H1 (cell line): ENCODE results near the gene OSBP. TPM values are rescaled to one million over a fixed set of nuclear protein-coding genes. Genes with fewer than 3 reads are reported as not detected.

Experiments
- CTCF ChIA-PET: fragments of 300-600 bp; sonication (Branson Sonifier 250); formaldehyde crosslinking; loops from one replicate; lab custom pipeline; 2021; ENCODE audit not compliant: partially characterized antibody; lab: Charles Lee
- POLR2A ChIA-PET: fragments of 300-600 bp; sonication (Branson Sonifier 250); formaldehyde crosslinking; loops from one replicate; lab custom pipeline; 2021; ENCODE audit warnings: inconsistent platforms; ENCODE audit not compliant: partially characterized antibody; lab: Charles Lee
- DNase-seq, 2 experiments: peaks; one replicate each; pipeline versions ENCODE4 v3.0.0 to v3.0.0-alpha.2; 2010 to 2022; ENCODE audit warnings: low spot score in 2 of 2, low read depth in 1 of 2, mixed read lengths in 1 of 2
- FAIRE-seq: peaks from 2 replicates; lab custom pipeline; 2011; peaks lifted over from hg19 to GRCh38; lab: Jason Lieb, UNC
- H2AFZ ChIP-seq: 2 replicates; pipeline ENCODE4 v1.8.1; 2012; ENCODE audit warnings: low read length, inconsistent platforms
- H2AK5ac ChIP-seq: 2 replicates; pipeline ENCODE4 v1.6.1; 2013; ENCODE audit warnings: low read depth, low read length
- H2BK120ac ChIP-seq: replicated peaks from 2 replicates; pipeline ENCODE3; 2013; ENCODE audit warnings: low read depth, low read length, inconsistent platforms
- H2BK12ac ChIP-seq: 2 replicates; pipeline ENCODE4 v1.6.1; 2013; ENCODE audit warnings: low read depth, low read length
- H2BK15ac ChIP-seq: 2 replicates; pipeline ENCODE4 v1.6.1; 2013; ENCODE audit warnings: low read length
- H2BK20ac ChIP-seq: 2 replicates; pipeline ENCODE4 v1.6.1; 2013; ENCODE audit warnings: low read length
- H2BK5ac ChIP-seq: 2 replicates; pipeline ENCODE4 v1.6.1; 2013; ENCODE audit warnings: low read depth, low read length
- H3K14ac ChIP-seq: 2 replicates; pipeline ENCODE4 v1.6.1; 2013; ENCODE audit warnings: inconsistent platforms; ENCODE audit not compliant: insufficient read length
- H3K18ac ChIP-seq: 2 replicates; pipeline ENCODE4 v1.6.1; 2013; ENCODE audit warnings: low read length; ENCODE audit errors: extremely low read depth
- H3K23ac ChIP-seq: 2 replicates; pipeline ENCODE4 v1.6.1; 2013; ENCODE audit warnings: inconsistent platforms; ENCODE audit not compliant: insufficient read length
- H3K23me2 ChIP-seq: 2 replicates; pipeline ENCODE4 v1.6.1; 2013; ENCODE audit warnings: low read depth, low read length
- H3K27ac ChIP-seq: 2 replicates; pipeline ENCODE4 v1.6.1; 2011; ENCODE audit warnings: low read depth, low read length, inconsistent platforms
- H3K27me3 ChIP-seq, 4 experiments: replicated peaks in 1 of 4; 1 replicate in 1 of 4; 2 replicates in 3 of 4; pipeline versions ENCODE4 v1.6.1 to v1.8.1; 2011 to 2013; ENCODE audit warnings: low read length in 3 of 4, mild to moderate bottlenecking in 3 of 4, inconsistent platforms in 2 of 4, mixed read lengths in 2 of 4, moderate library complexity in 1 of 4; ENCODE audit not compliant: control insufficient read depth in 3 of 4, insufficient read depth in 3 of 4; ENCODE audit errors: extremely low read depth in 1 of 4
- H3K36me3 ChIP-seq, 4 experiments: 2 replicates each; pipeline versions ENCODE4 v1.6.1 to v1.8.1; 2011 to 2013; ENCODE audit warnings: mild to moderate bottlenecking in 4 of 4, low read length in 3 of 4, moderate library complexity in 2 of 4, control low read depth in 1 of 4, inconsistent platforms in 1 of 4; ENCODE audit not compliant: insufficient read depth in 4 of 4, control insufficient read depth in 2 of 4
- H3K4ac ChIP-seq: replicated peaks from 2 replicates; pipeline ENCODE3; 2013; ENCODE audit warnings: low read length, low read depth, mixed read lengths, inconsistent platforms; ENCODE audit not compliant: insufficient read length
- H3K4me1 ChIP-seq, 4 experiments: replicated peaks in 1 of 4; 1 replicate in 1 of 4; 2 replicates in 3 of 4; pipeline versions ENCODE4 v1.6.1 to v1.8.1; 2011 to 2013; ENCODE audit warnings: low read length in 3 of 4, inconsistent platforms in 2 of 4, mixed read lengths in 1 of 4; ENCODE audit not compliant: insufficient read depth in 4 of 4, control insufficient read depth in 3 of 4
- H3K4me2 ChIP-seq, 2 experiments: 2 replicates each; pipeline versions ENCODE4 v1.6.1 to v1.8.1; 2011 to 2013; ENCODE audit warnings: low read depth in 2 of 2, low read length in 2 of 2, control low read depth in 1 of 2, inconsistent platforms in 1 of 2, mild to moderate bottlenecking in 1 of 2; ENCODE audit not compliant: insufficient read depth in 1 of 2
- H3K4me3 ChIP-seq, 4 experiments: fragments of 200-600, 300-600 bp in 1 of 4; sonication (generic), shearing (Covaris generic), sonication (Bioruptor Twin) in 1 of 4; 2 replicates each; pipeline versions ENCODE4 v1.5.1 to v1.8.1; 2011 to 2016; ENCODE audit warnings: low read length in 4 of 4, low read depth in 3 of 4, control low read depth in 2 of 4, inconsistent platforms in 2 of 4, mild to moderate bottlenecking in 2 of 4, mixed read lengths in 1 of 4, moderate library complexity in 1 of 4; ENCODE audit not compliant: insufficient read depth in 2 of 4; ENCODE audit errors: extremely low read depth in 1 of 4
- H3K56ac ChIP-seq: replicated peaks from 2 replicates; pipeline ENCODE3; 2013; ENCODE audit warnings: low read depth, mild to moderate bottlenecking, mixed read lengths, low read length, inconsistent platforms; ENCODE audit not compliant: insufficient read length
- H3K79me1 ChIP-seq: 2 replicates; pipeline ENCODE4 v1.6.1; 2013; ENCODE audit warnings: low read depth, low read length, control low read depth
- H3K79me2 ChIP-seq, 2 experiments: 2 replicates each; pipeline versions ENCODE4 v1.6.1 to v1.8.1; 2012 to 2013; ENCODE audit warnings: low read length in 2 of 2, mild to moderate bottlenecking in 2 of 2, inconsistent platforms in 1 of 2; ENCODE audit not compliant: insufficient read depth in 2 of 2, control insufficient read depth in 1 of 2
- H3K9ac ChIP-seq, 4 experiments: replicated peaks in 1 of 4; 1 replicate in 1 of 4; 2 replicates in 3 of 4; pipeline versions ENCODE4 v1.6.1 to v1.8.1; 2011 to 2013; ENCODE audit warnings: low read depth in 3 of 4, low read length in 3 of 4, control low read depth in 2 of 4, mild to moderate bottlenecking in 2 of 4, moderate library complexity in 2 of 4, inconsistent platforms in 1 of 4; ENCODE audit errors: extremely low read depth in 1 of 4
- H3K9me3 ChIP-seq, 2 experiments: 2 replicates each; pipeline versions ENCODE4 v1.6.1 to v1.8.1; 2012 to 2013; ENCODE audit warnings: mild to moderate bottlenecking in 2 of 2, moderate library complexity in 2 of 2, control low read depth in 1 of 2, inconsistent platforms in 1 of 2, low read depth in 1 of 2, low read length in 1 of 2, mixed read lengths in 1 of 2; ENCODE audit not compliant: insufficient read depth in 2 of 2
- H4K20me1 ChIP-seq, 2 experiments: replicated peaks in 1 of 2; 2 replicates each; pipeline versions ENCODE3 to v1.8.1; 2011 to 2013; ENCODE audit warnings: inconsistent platforms in 2 of 2, low read length in 2 of 2, mild to moderate bottlenecking in 1 of 2; ENCODE audit not compliant: insufficient read depth in 2 of 2, control insufficient read depth in 1 of 2
- H4K5ac ChIP-seq: 2 replicates; pipeline ENCODE4 v1.6.1; 2013; ENCODE audit warnings: low read length, low read depth, mixed read lengths, inconsistent platforms; ENCODE audit not compliant: insufficient read length
- H4K8ac ChIP-seq: 2 replicates; pipeline ENCODE4 v1.8.0; 2013; ENCODE audit warnings: mild to moderate bottlenecking, moderate library complexity, low read length, inconsistent platforms; ENCODE audit not compliant: insufficient read depth; ENCODE audit errors: extremely low read depth
- H4K91ac ChIP-seq: replicated peaks from 2 replicates; pipeline ENCODE3; 2013; ENCODE audit warnings: low read length, mixed read lengths, inconsistent platforms; ENCODE audit not compliant: insufficient read length
- CBX8 ChIP-seq: fragments of 300-800, 300-1000 bp; sonication (generic); IDR thresholded peaks from 2 replicates; pipeline ENCODE4 v1.7.1; 2016; ENCODE audit warnings: low read depth, low read length, borderline replicate concordance
- CHD2 ChIP-seq: IDR thresholded peaks from 2 replicates; pipeline ENCODE4 v1.6.1; 2012; ENCODE audit warnings: low read length, improper control_type of control experiment
- CTCF ChIP-seq, 3 experiments: IDR thresholded peaks; 1 replicate in 2 of 3; 2 replicates in 1 of 3; pipeline versions ENCODE4 v1.5.1 to v1.6.1; 2011; ENCODE audit warnings: low read length in 3 of 3, mild to moderate bottlenecking in 3 of 3, inconsistent platforms in 2 of 3, low read depth in 1 of 3, moderate library complexity in 1 of 3; ENCODE audit not compliant: insufficient read depth in 1 of 3; ENCODE audit errors: control extremely low read depth in 1 of 3
- GABPA ChIP-seq: IDR thresholded peaks from 2 replicates; pipeline ENCODE4 v1.6.1; 2011; ENCODE audit warnings: mild to moderate bottlenecking, low read length, moderate library complexity, borderline replicate concordance; ENCODE audit not compliant: insufficient read depth
- KDM4A ChIP-seq: IDR thresholded peaks from one replicate; pipeline ENCODE4 v1.7.1; 2012; ENCODE audit warnings: low read depth, mild to moderate bottlenecking, moderate library complexity, low read length, inconsistent platforms; ENCODE audit not compliant: severe bottlenecking
- RAD21 ChIP-seq, 2 experiments: IDR thresholded peaks in 1 of 2; conservative IDR thresholded peaks in 1 of 2; 2 replicates each; pipeline ENCODE4 v1.6.1; 2011; ENCODE audit warnings: low read depth in 2 of 2, low read length in 2 of 2, improper control_type of control experiment in 1 of 2, inconsistent platforms in 1 of 2, mild to moderate bottlenecking in 1 of 2, moderate library complexity in 1 of 2
- SUZ12 ChIP-seq: fragments of 200-600 bp; sonication (generic); IDR thresholded peaks from 2 replicates; pipeline ENCODE4 v1.6.1; 2012; ENCODE audit warnings: mild to moderate bottlenecking, inconsistent platforms, low read length, moderate library complexity, mixed read lengths
- TAF7 ChIP-seq: optimal IDR thresholded peaks from 2 replicates; pipeline ENCODE3; 2011; ENCODE audit warnings: low read depth, mild to moderate bottlenecking, inconsistent platforms, low read length, moderate library complexity, borderline replicate concordance
- WGBS, 2 experiments: shearing (Covaris generic) in 1 of 2; methylation state at CpG; one replicate each; pipeline versions ENCODE4 v1.1.6 to v1.1.7; 2013 to 2015; ENCODE audit warnings: low lambda C conversion rate in 2 of 2, mixed read lengths in 2 of 2, inconsistent platforms in 1 of 2, low coverage in 1 of 2, missing lambda C conversion rate in 1 of 2; ENCODE audit not compliant: insufficient replicate concordance in 2 of 2, insufficient coverage in 1 of 2, insufficient read length in 1 of 2; ENCODE audit errors: extremely low coverage in 1 of 2, missing lambda C conversion rate in 1 of 2; 5-methylcytosine and 5-hydroxymethylcytosine counted together
- polyA plus RNA-seq, 7 experiments: library from polyadenylated mRNA; depleted of rRNA in 3 of 7; stranded (reverse) in 5 of 7; unstranded in 2 of 7; fragments of >200 nt in 5 of 7; fragments of 200-250 nt in 2 of 7; gene quantifications; 1 replicate in 5 of 7; 2 replicates in 1 of 7; 4 replicates in 1 of 7; pipeline versions ENCODE4 v1.2.1 to v1.2.3, GENCODE V29; 2011 to 2013; ENCODE audit warnings: missing spikeins in 2 of 7, mixed read lengths in 2 of 7
- total RNA-seq: library from RNA; stranded (reverse); fragmentation: NEBNext Ultra II Directional; extraction: Animal tissue kit (Norgen Biotek cat#: 25700); gene quantifications from 2 replicates; pipeline ENCODE4 v1.2.1, GENCODE V29; 2021
- TF ChIP-seq, protein P1 (sequence below): IDR thresholded peaks from 2 replicates; pipeline ENCODE4 v1.6.1; 2011; ENCODE audit warnings: low read length, improper control_type of control experiment

The OSBP gene
- total and polyA plus RNA-seq, 2 of the 8 experiments (the other 6 are each of a cell fraction or from before 2014, with no cell fraction given) = 13.2 to 43.1 TPM

- Histone ChIP-seq H3K4me3 (no peak overlapping the region), H4K91ac (no peak overlapping the region), H3K27me3 (no peaks in the 10 kb centered on the region), H3K56ac (no peak overlapping the region), H3K36me3 (peaks cover 16 to 64% (median 55%) of the 10 kb centered on the region in 4 experiments), H3K27ac (no peak overlapping the region), H3K14ac (no peak overlapping the region), H3K79me2 (no peaks in the 10 kb centered on the region), H4K5ac (no peak overlapping the region), H3K4me2 (no peak overlapping the region), H3K79me1 (no peaks in the 10 kb centered on the region), H2AFZ (no peak overlapping the region), H4K8ac (no peak overlapping the region; the same call in 1 of the 2 replicates), H2BK12ac (no peak overlapping the region), H3K9ac (no peak overlapping the region), H2AK5ac (no peak overlapping the region), H3K23me2 (no peaks in the 10 kb centered on the region), H2BK15ac (no peak overlapping the region), H3K23ac (no peak overlapping the region), H3K4me1 (no peaks in the 10 kb centered on the region), H3K4ac (no peak overlapping the region), H2BK20ac (no peak overlapping the region), H2BK5ac (no peak overlapping the region), H2BK120ac (no peak overlapping the region), H4K20me1 (peaks cover 0 to 2% of the 10 kb centered on the region in 2 experiments), H3K18ac (no peak overlapping the region), H3K9me3 (peaks cover 0 to 3% of the 10 kb centered on the region in 2 experiments; a peak in 1 of 4 replicates)
- FAIRE-seq (no peak), DNase-seq (no peak)
- POLR2A ChIA-PET = interaction anchor here (1.4 kb wide), 1 partner anchor 15 kb away, joined by 4 read pairs; no protein-coding TSS in a partner anchor
- CTCF ChIA-PET = no interaction called here
- 86% methylated on average over 3 of the region's 3 CpGs; no CpG with 5 or more reads in 1 of the 2 experiments for WGBS, 2 experiments
- TF ChIP-seq CHD2 (no peak), KDM4A (no peak), CTCF (IDR thresholded peaks at IDR 0.05; ENCODE audit: control extremely low read depth in 1 of 3, insufficient read depth in 1 of 3, low read depth in 1 of 3, low read length in 3 of 3) (no peak), SUZ12 (no peak), RAD21 (IDR thresholded peaks at IDR 0.05 in 1 of 2, conservative IDR thresholded peaks at IDR 0.05 in 1 of 2; ENCODE audit: low read depth in 2 of 2, low read length in 2 of 2) (no peak), GABPA (no peak), TAF7 (no peak), CBX8 (no peak)
- TF ChIP-seq, protein P1, sequence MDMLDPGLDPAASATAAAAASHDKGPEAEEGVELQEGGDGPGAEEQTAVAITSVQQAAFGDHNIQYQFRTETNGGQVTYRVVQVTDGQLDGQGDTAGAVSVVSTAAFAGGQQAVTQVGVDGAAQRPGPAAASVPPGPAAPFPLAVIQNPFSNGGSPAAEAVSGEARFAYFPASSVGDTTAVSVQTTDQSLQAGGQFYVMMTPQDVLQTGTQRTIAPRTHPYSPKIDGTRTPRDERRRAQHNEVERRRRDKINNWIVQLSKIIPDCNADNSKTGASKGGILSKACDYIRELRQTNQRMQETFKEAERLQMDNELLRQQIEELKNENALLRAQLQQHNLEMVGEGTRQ = no peak
- TF ChIP-seq, all 59 proteins: peak for 0
Measured at GRCh38 chr11:59641156-59641555, 25.6 kb upstream of the OSBP start.
